ENCODE results near the gene LYSMD2. TPM values are rescaled to one million over a fixed set of nuclear protein-coding genes. Genes with fewer than 3 reads are reported as not detected.
A peak's percentile ranks its signal among the peaks of the same experiment; 100 is the strongest.

The LYSMD2 gene
- total RNA-seq, 2 experiments from 2014 or later = 20.6 to 21.9 TPM

- H3K27me3 Mint-ChIP-seq (ENCODE audit: low read depth) = no peaks in the 10 kb centered on the region
- peaks cover 13% of the 10 kb centered on the region for H3K4me1 Mint-ChIP-seq (ENCODE audit: low read depth)
- H3K27ac Mint-ChIP-seq = no peak overlapping the region
- no peaks in the 10 kb centered on the region for H3K9me3 Mint-ChIP-seq (ENCODE audit: insufficient read depth)
- ChIA-PET CTCF (interaction anchor here (1.1 kb wide), 1 partner anchor 121 kb away, joined by 3 read pairs; no protein-coding TSS in a partner anchor), POLR2A (no interaction called here)
- H3K4me3 Mint-ChIP-seq = no peak overlapping the region
- no peak for DNase-seq
- H3K36me3 Mint-ChIP-seq (ENCODE audit: low read depth) = peaks cover 41% of the 10 kb centered on the region
- ATAC-seq = no peak
These were observed 33.4 kb upstream of the LYSMD2 start for GRCh38 chr15:51770902-51771301.

GRCh38 chr15:51768018-51768417, 30.6 kb upstream of the LYSMD2 start:
- H3K27me3 Mint-ChIP-seq (ENCODE audit: low read depth) = no peaks in the 10 kb centered on the region
- ChIA-PET POLR2A (interaction anchor here (0.6 kb wide), 1 partner anchor 30 kb away, joined by 4 read pairs; no protein-coding TSS in a partner anchor), CTCF (interaction anchor here (0.7 to 5.8 kb wide), 6 partner anchors 8 to 120 kb away, joined by 3 to 56 read pairs (median 6); no protein-coding TSS in a partner anchor)
- no peak for ATAC-seq
- peak; percentile 21 for DNase-seq
- peaks cover 13% of the 10 kb centered on the region for H3K4me1 Mint-ChIP-seq (ENCODE audit: low read depth)
- no peaks in the 10 kb centered on the region for H3K9me3 Mint-ChIP-seq (ENCODE audit: insufficient read depth)
- no peak overlapping the region for H3K4me3 Mint-ChIP-seq
- peak overlapping the region; percentile 76 for H3K27ac Mint-ChIP-seq
- H3K36me3 Mint-ChIP-seq (ENCODE audit: low read depth) = peaks cover 33% of the 10 kb centered on the region

- Mint-ChIP-seq H3K4me3 (no peak overlapping the region), H3K4me1 (ENCODE audit: low read depth) (peaks cover 13% of the 10 kb centered on the region), H3K27ac (no peak overlapping the region), H3K9me3 (ENCODE audit: insufficient read depth) (no peaks in the 10 kb centered on the region), H3K27me3 (ENCODE audit: low read depth) (no peaks in the 10 kb centered on the region), H3K36me3 (ENCODE audit: low read depth) (peaks cover 32% of the 10 kb centered on the region)
- DNase-seq (no peak), ATAC-seq (no peak)
- ChIA-PET POLR2A (interaction anchor here (0.6 kb wide), 1 partner anchor 19 kb away, joined by 3 read pairs; no protein-coding TSS in a partner anchor), CTCF (interaction anchor here (5.8 kb wide), 1 partner anchor 10 kb away, joined by 56 read pairs; no protein-coding TSS in a partner anchor)
These were observed 28.9 kb upstream of the LYSMD2 start for GRCh38 chr15:51766341-51766740.

DNA sequence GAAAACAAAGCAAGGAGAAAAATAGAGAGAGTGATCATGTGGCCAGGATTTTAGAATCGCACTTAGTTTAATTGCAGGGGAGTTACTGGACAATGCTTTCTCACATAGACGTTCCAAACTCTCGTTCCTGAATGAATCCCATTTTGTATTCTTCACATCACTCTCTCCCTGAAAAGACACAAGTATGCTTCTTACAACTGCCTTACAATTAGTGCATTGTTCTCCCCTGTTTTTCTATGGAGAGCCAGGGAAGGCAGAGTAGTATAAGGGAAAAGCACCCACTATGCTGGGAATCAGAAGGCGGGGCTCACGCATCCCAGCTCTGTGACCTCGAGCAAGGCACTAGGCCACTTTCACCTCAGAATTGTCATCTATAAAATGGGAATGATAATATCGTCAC, 28.3 kb upstream of the LYSMD2 start:
- H3K27me3 Mint-ChIP-seq (ENCODE audit: low read depth) = no peaks in the 10 kb centered on the region
- peaks cover 15% of the 10 kb centered on the region for H3K4me1 Mint-ChIP-seq (ENCODE audit: low read depth)
- no peak overlapping the region for H3K27ac Mint-ChIP-seq
- CTCF ChIA-PET = interaction anchor here (1.4 to 5.8 kb wide), 2 partner anchors 11 to 116 kb away, joined by 4 to 56 read pairs; no protein-coding TSS in a partner anchor
- no peaks in the 10 kb centered on the region for H3K9me3 Mint-ChIP-seq (ENCODE audit: insufficient read depth)
- POLR2A ChIA-PET = interaction anchor here (0.6 kb wide), 1 partner anchor 20 kb away, joined by 3 read pairs; no protein-coding TSS in a partner anchor
- peaks cover 32% of the 10 kb centered on the region for H3K36me3 Mint-ChIP-seq (ENCODE audit: low read depth)
- DNase-seq (no peak), ATAC-seq (no peak)
- no peak overlapping the region for H3K4me3 Mint-ChIP-seq

DNA sequence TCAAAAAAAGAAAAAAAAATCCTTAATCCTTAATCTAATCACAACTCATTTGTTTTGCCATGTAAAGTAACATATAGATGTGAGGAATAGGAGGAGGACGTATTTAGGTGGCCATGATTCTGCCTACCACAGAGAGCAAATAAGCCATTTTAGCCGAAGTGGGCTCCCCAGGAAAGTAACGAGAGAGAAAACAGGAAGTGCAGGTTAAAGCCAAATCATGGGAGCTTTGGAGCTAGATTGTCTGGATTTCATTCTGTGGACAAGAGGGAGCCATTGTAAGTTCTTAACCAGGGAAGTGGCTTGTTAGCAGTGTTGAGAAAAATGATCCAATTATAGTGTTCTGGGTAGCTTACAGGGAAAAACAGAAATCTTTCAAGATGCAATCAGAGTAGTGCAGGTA, 23.4 kb upstream of the LYSMD2 start:
- ATAC-seq (no peak), DNase-seq (no peak)
- H3K36me3 Mint-ChIP-seq (ENCODE audit: low read depth) = no peaks in the 10 kb centered on the region
- ChIA-PET CTCF (interaction anchor here (1.2 to 3.3 kb wide), 3 partner anchors 16 to 111 kb away, joined by 3 to 14 read pairs (median 5); no protein-coding TSS in a partner anchor), POLR2A (no interaction called here)
- no peaks in the 10 kb centered on the region for H3K27me3 Mint-ChIP-seq (ENCODE audit: low read depth)
- H3K4me1 Mint-ChIP-seq (ENCODE audit: low read depth) = peaks cover 6% of the 10 kb centered on the region
- H3K9me3 Mint-ChIP-seq (ENCODE audit: insufficient read depth) = no peaks in the 10 kb centered on the region
- H3K27ac Mint-ChIP-seq = no peak overlapping the region
- no peak overlapping the region for H3K4me3 Mint-ChIP-seq

GRCh38 chr15:51759557-51760070, 22.2 kb upstream of the LYSMD2 start:
- Mint-ChIP-seq H3K9me3 (ENCODE audit: insufficient read depth) (no peaks in the 10 kb centered on the region), H3K4me3 (no peak overlapping the region), H3K27ac (no peak overlapping the region), H3K4me1 (ENCODE audit: low read depth) (peaks cover 17% of the 10 kb centered on the region), H3K36me3 (ENCODE audit: low read depth) (peaks cover 3% of the 10 kb centered on the region), H3K27me3 (ENCODE audit: low read depth) (no peaks in the 10 kb centered on the region)
- CTCF ChIA-PET = interaction anchor here (4.3 kb wide), 1 partner anchor 17 kb away, joined by 32 read pairs; no protein-coding TSS in a partner anchor
- ATAC-seq (no peak), DNase-seq (no peak)
- POLR2A ChIA-PET = no interaction called here

DNA sequence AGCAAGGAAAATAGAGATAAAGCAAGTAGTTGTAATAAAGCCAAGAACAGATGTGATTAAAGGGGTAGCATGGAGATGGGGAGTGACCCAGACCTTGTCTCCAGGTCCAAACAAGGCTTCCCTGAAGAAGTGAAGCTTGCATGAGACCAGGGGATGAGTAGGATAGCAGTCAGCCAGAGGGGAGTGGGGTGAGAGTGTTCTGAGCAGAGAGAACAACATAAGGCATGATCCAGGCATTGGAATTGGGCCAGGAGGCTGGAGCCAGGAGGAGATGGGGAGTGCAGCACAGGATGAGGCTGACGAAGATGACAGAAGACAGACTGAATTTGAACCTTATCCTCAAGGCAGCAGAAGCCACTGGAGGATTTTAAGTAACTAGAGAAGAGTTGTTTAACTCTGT, 21.2 kb upstream of the LYSMD2 start:
- Mint-ChIP-seq H3K4me1 (ENCODE audit: low read depth) (peaks cover 27% of the 10 kb centered on the region), H3K36me3 (ENCODE audit: low read depth) (peaks cover 7% of the 10 kb centered on the region), H3K27ac (no peak overlapping the region), H3K9me3 (ENCODE audit: insufficient read depth) (no peaks in the 10 kb centered on the region), H3K27me3 (ENCODE audit: low read depth) (peaks cover under 1% of the 10 kb centered on the region), H3K4me3 (no peak overlapping the region)
- CTCF ChIA-PET = interaction anchor here (1.3 to 4.3 kb wide), 3 partner anchors 10 to 109 kb away, joined by 4 to 32 read pairs (median 6); no protein-coding TSS in a partner anchor
- ATAC-seq (no peak), DNase-seq (no peak)
- POLR2A ChIA-PET = no interaction called here

- peaks cover 37% of the 10 kb centered on the region for H3K4me1 Mint-ChIP-seq (ENCODE audit: low read depth)
- H3K27me3 Mint-ChIP-seq (ENCODE audit: low read depth) = peaks cover 4% of the 10 kb centered on the region
- no peak overlapping the region for H3K4me3 Mint-ChIP-seq
- H3K27ac Mint-ChIP-seq = no peak overlapping the region
- H3K36me3 Mint-ChIP-seq (ENCODE audit: low read depth) = peaks cover 14% of the 10 kb centered on the region
- H3K9me3 Mint-ChIP-seq (ENCODE audit: insufficient read depth) = no peaks in the 10 kb centered on the region
- ChIA-PET CTCF (interaction anchor here (0.6 to 4.3 kb wide), 6 partner anchors 8 to 109 kb away, joined by 3 to 32 read pairs (median 5); no protein-coding TSS in a partner anchor), POLR2A (no interaction called here)
- ATAC-seq = no peak
- DNase-seq = peak; percentile 9
These were observed 20.0 kb upstream of the LYSMD2 start for GRCh38 chr15:51757450-51757849.

DNA sequence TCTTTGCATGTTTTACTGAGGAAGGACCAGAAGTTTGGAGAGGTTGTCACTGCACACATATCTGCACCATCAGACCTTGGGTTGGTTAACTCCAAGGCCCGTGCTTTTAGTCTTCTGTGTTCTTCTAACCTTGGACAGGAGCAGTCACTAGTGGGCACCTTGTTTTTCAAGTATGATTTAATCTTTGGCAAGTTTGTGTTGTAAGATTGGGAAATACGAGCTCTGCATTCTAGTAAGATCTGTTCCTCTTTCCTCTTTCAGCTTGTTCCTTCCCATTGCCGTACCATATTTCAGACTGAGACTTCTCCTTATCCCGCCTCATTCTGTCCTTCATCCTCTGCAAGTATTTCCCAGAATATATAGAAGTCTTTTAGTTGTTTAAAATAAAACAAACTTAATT, 19.0 kb upstream of the LYSMD2 start:
- H3K9me3 Mint-ChIP-seq (ENCODE audit: insufficient read depth) = no peaks in the 10 kb centered on the region
- DNase-seq = peak; percentile 4
- no peak overlapping the region for H3K4me3 Mint-ChIP-seq
- ChIA-PET CTCF (interaction anchor here (0.6 to 4.3 kb wide), 5 partner anchors 9 to 108 kb away, joined by 3 to 32 read pairs (median 4); no protein-coding TSS in a partner anchor), POLR2A (no interaction called here)
- H3K27me3 Mint-ChIP-seq (ENCODE audit: low read depth) = peaks cover 4% of the 10 kb centered on the region
- H3K27ac Mint-ChIP-seq = no peak overlapping the region
- ATAC-seq = no peak
- H3K4me1 Mint-ChIP-seq (ENCODE audit: low read depth) = peaks cover 43% of the 10 kb centered on the region
- peaks cover 14% of the 10 kb centered on the region for H3K36me3 Mint-ChIP-seq (ENCODE audit: low read depth)

- H3K36me3 Mint-ChIP-seq (ENCODE audit: low read depth) = peaks cover 14% of the 10 kb centered on the region
- POLR2A ChIA-PET = no interaction called here
- no peak overlapping the region for H3K27ac Mint-ChIP-seq
- H3K9me3 Mint-ChIP-seq (ENCODE audit: insufficient read depth) = no peaks in the 10 kb centered on the region
- H3K4me3 Mint-ChIP-seq = no peak overlapping the region
- H3K27me3 Mint-ChIP-seq (ENCODE audit: low read depth) = peaks cover 6% of the 10 kb centered on the region
- CTCF ChIA-PET = interaction anchor here (1.2 to 4.3 kb wide), 4 partner anchors 8 to 133 kb away, joined by 3 to 32 read pairs (median 4); no protein-coding TSS in a partner anchor
- no peak for ATAC-seq
- H3K4me1 Mint-ChIP-seq (ENCODE audit: low read depth) = peaks cover 46% of the 10 kb centered on the region
- DNase-seq = peak; percentile 4
These were observed 18.3 kb upstream of the LYSMD2 start for GRCh38 chr15:51755790-51756189.

DNA sequence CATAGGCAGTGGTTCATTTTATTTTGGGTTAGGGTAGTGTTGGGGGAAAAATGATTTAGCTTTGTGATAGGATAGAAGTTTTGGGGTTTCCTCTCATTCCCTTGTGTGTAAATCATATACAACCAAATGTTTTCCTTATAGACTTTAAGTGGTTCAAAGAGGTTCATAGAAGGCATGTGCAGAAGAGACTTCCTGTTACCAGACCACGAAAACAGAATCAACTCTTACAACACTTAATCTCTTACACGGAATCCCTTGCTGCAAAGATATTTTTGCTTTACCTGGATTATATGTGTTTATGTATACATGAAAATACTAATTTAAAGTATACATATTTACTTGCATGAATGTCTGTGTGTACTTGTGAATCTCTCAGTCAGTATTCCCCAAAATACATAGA, 16.8 kb upstream of the LYSMD2 start:
- H3K27ac Mint-ChIP-seq = no peak overlapping the region

GRCh38 chr15:51752888-51753287, 15.4 kb upstream of the LYSMD2 start:
- POLR2A ChIA-PET = interaction anchor here (1.0 kb wide), 1 partner anchor 15 kb away, joined by 3 read pairs; the partner anchor contains the start of gene LYSMD2
- H3K27me3 Mint-ChIP-seq (ENCODE audit: low read depth) = peaks cover 23% of the 10 kb centered on the region
- CTCF ChIA-PET = interaction anchor here (1.5 to 2.9 kb wide), 2 partner anchors 18 to 24 kb away, joined by 3 to 17 read pairs; no protein-coding TSS in a partner anchor

More for the DNA sequence above, 16.8 kb upstream of the LYSMD2 start:
- ATAC-seq = no peak
- Mint-ChIP-seq H3K4me3 (no peak overlapping the region), H3K36me3 (ENCODE audit: low read depth) (peaks cover 14% of the 10 kb centered on the region), H3K27me3 (ENCODE audit: low read depth) (peaks cover 18% of the 10 kb centered on the region), H3K9me3 (ENCODE audit: insufficient read depth) (no peaks in the 10 kb centered on the region), H3K4me1 (ENCODE audit: low read depth) (peaks cover 48% of the 10 kb centered on the region)
- ChIA-PET CTCF (interaction anchor here (0.8 to 1.0 kb wide), 3 partner anchors 18 to 105 kb away, joined by 3 to 5 read pairs (median 3); no protein-coding TSS in a partner anchor), POLR2A (no interaction called here)
- no peak for DNase-seq

More at GRCh38 chr15:51752888-51753287, 15.4 kb upstream of the LYSMD2 start:
- Mint-ChIP-seq H3K4me3 (peak overlapping the region; percentile 83), H3K9me3 (ENCODE audit: insufficient read depth) (no peaks in the 10 kb centered on the region), H3K36me3 (ENCODE audit: low read depth) (peaks cover 14% of the 10 kb centered on the region), H3K4me1 (ENCODE audit: low read depth) (peaks cover 48% of the 10 kb centered on the region), H3K27ac (no peak overlapping the region)
- ATAC-seq = no peak
- DNase-seq = no peak

Measured in activated CD8-positive, alpha-beta T cell treated with anti-CD3 and anti-CD28 coated beads, Interleukin-2, amount 10 ng/mL, durations not matched to agents 7 days and 5 days (primary cell).